HPDE6-E6E7 (cell line): ENCODE measurements around the gene RNF31.
"Not testable (repeated sequence)": the region's sequence is repeated elsewhere in the genome, so short reads cannot be mapped to it uniquely, and the experiment has no call there.

Experiments used
- DNase-seq: peaks from one replicate; pipeline ENCODE4 v3.0.0; 2011; ENCODE audit warnings: missing footprints; ENCODE audit errors: extremely low spot score

Gene RNF31

GRCh38 chr14:24146978-24147760 lies at the start of gene RNF31:
Gene RNF31 (plus strand): TSS chr14:24147498. CDS start chr14:24147699, 201 bp downstream.
- peak; percentile 94 for DNase-seq

GRCh38 chr14:24098229-24098926 lies 48.9 kb upstream of the RNF31 start:
- DNase-seq = no peak

- no peak for DNase-seq
These were observed 48.1 kb upstream of the RNF31 start for GRCh38 chr14:24098927-24099813.

- DNase-seq = no peak
These were observed 46.9 kb upstream of the RNF31 start for GRCh38 chr14:24100197-24100981.

- DNase-seq = no peak
These were observed 46.3 kb upstream of the RNF31 start for GRCh38 chr14:24100982-24101494.

GRCh38 chr14:24102357-24103048 lies 44.8 kb upstream of the RNF31 start:
- DNase-seq = no peak

GRCh38 chr14:24103451-24103850 lies 43.8 kb upstream of the RNF31 start:
- no peak for DNase-seq

- DNase-seq = not testable (repeated sequence)
These were observed 41.6 kb upstream of the RNF31 start for GRCh38 chr14:24105609-24106239.

- no peak for DNase-seq
These were observed 40.5 kb upstream of the RNF31 start for GRCh38 chr14:24106672-24107271.

- no peak for DNase-seq
These were observed 38.9 kb upstream of the RNF31 start for GRCh38 chr14:24108336-24108874.

GRCh38 chr14:24110060-24110459 lies 37.2 kb upstream of the RNF31 start:
- no peak for DNase-seq

GRCh38 chr14:24110523-24110922 lies 36.8 kb upstream of the RNF31 start:
- no peak for DNase-seq

GRCh38 chr14:24113379-24113800 lies 33.9 kb upstream of the RNF31 start:
- no peak for DNase-seq

- DNase-seq = peak; percentile 71
These were observed 33.3 kb upstream of the RNF31 start for GRCh38 chr14:24113801-24114531.

- DNase-seq = peak; percentile 100
These were observed 32.5 kb upstream of the RNF31 start, which contains the start of the genes DCAF11 and NRL for GRCh38 chr14:24114532-24115421. Gene DCAF11 (plus strand): TSS chr14:24114777. CDS start chr14:24115595, 818 bp downstream. Gene NRL (minus strand): TSS chr14:24114949. CDS start chr14:24082848, 32,101 bp downstream.

GRCh38 chr14:24115422-24116127 lies 31.7 kb upstream of the RNF31 start:
- no peak for DNase-seq
